Brain microvascular endothelial cell (primary cell): ENCODE measurements around the gene SPDEF.

ENCODE experiments used
- DNase-seq: peaks from one replicate; pipeline ENCODE4 v3.0.0-alpha.2; 2020
- H3K27ac ChIP-seq: fragments of 250-450 bp; sonication (Bioruptor Pico); 2 replicates; pipeline ENCODE4 v1.5.1; 2020; ENCODE audit warnings: mild to moderate bottlenecking, moderate library complexity
- H3K27me3 ChIP-seq: fragments of 250-450 bp; sonication (Bioruptor Pico); replicated peaks from 2 replicates; pipeline ENCODE4 v1.5.1; 2020; ENCODE audit warnings: mild to moderate bottlenecking
- H3K36me3 ChIP-seq: fragments of 250-450 bp; sonication (Bioruptor Pico); replicated peaks from 2 replicates; pipeline ENCODE4 v1.5.1; 2020; ENCODE audit warnings: mild to moderate bottlenecking
- H3K4me3 ChIP-seq: 2 replicates; pipeline ENCODE4 v1.5.1; 2011; ENCODE audit warnings: low read depth, mild to moderate bottlenecking, control low read depth, low read length, moderate library complexity
- CTCF ChIP-seq: IDR thresholded peaks from 2 replicates; pipeline ENCODE4 v1.5.1; 2011; ENCODE audit warnings: low read depth, mild to moderate bottlenecking, moderate library complexity, low read length, control low read depth, inconsistent platforms; ENCODE audit errors: missing control alignments
- in situ Hi-C: cut with HindIII; loops from 2 replicates; pipeline ENCODE4 v1.10.0; 2017; ENCODE audit warnings: low sequenced_read_pairs, low pct_ligation_motif_present

The SPDEF gene

GRCh38 chr6:34522761-34523160 lies 33.4 kb downstream of the SPDEF start:
- Histone ChIP-seq H3K27ac (no peak overlapping the region), H3K4me3 (no peak overlapping the region), H3K36me3 (no peaks in the 10 kb centered on the region), H3K27me3 (no peaks in the 10 kb centered on the region)
- in situ Hi-C loops, result no loop called here
- no peak for TF ChIP-seq CTCF
- DNase-seq, result no peak

GRCh38 chr6:34521463-34522285 lies 34.5 kb downstream of the SPDEF start:
- Histone ChIP-seq H3K4me3 (no peak overlapping the region), H3K27me3 (no peaks in the 10 kb centered on the region), H3K36me3 (no peaks in the 10 kb centered on the region), H3K27ac (no peak overlapping the region)
- in situ Hi-C loops, result no loop called here
- DNase-seq, result no peak
- no peak for TF ChIP-seq CTCF

- no peak for DNase-seq
- Histone ChIP-seq H3K36me3 (no peaks in the 10 kb centered on the region), H3K4me3 (no peak overlapping the region), H3K27ac (no peak overlapping the region), H3K27me3 (no peaks in the 10 kb centered on the region)
- in situ Hi-C loops, result no loop called here
- TF ChIP-seq CTCF, result no peak
Measured at GRCh38 chr6:34520645-34521462, 35.3 kb downstream of the SPDEF start.

GRCh38 chr6:34519971-34520644 lies 36.0 kb downstream of the SPDEF start:
- in situ Hi-C loops, result no loop called here
- H3K27me3 ChIP-seq, result peaks cover 5% of the 10 kb centered on the region
- no peak for TF ChIP-seq CTCF
- no peak for DNase-seq
- no peak overlapping the region for H3K4me3 ChIP-seq
- H3K27ac ChIP-seq, result no peak overlapping the region
- no peaks in the 10 kb centered on the region for H3K36me3 ChIP-seq

- DNase-seq, result no peak
- in situ Hi-C loops, result no loop called here
- peaks cover 17% of the 10 kb centered on the region for H3K27me3 ChIP-seq
Measured at GRCh38 chr6:34518669-34519365, 37.3 kb downstream of the SPDEF start.

More at GRCh38 chr6:34518669-34519365, 37.3 kb downstream of the SPDEF start:
- Histone ChIP-seq H3K36me3 (no peaks in the 10 kb centered on the region), H3K4me3 (no peak overlapping the region), H3K27ac (no peak overlapping the region)
- TF ChIP-seq CTCF, result no peak
